HCEC 1CT (cell line): Measurements from ENCODE around the gene C17orf107.
"Not testable (repeated sequence)": the region's sequence is repeated elsewhere in the genome, so short reads cannot be mapped to it uniquely, and the experiment has no call there.

ENCODE experiments used
- DNase-seq: peaks from one replicate; pipeline ENCODE4 v3.0.0-alpha.2; 2017

The C17orf107 gene

DNA sequence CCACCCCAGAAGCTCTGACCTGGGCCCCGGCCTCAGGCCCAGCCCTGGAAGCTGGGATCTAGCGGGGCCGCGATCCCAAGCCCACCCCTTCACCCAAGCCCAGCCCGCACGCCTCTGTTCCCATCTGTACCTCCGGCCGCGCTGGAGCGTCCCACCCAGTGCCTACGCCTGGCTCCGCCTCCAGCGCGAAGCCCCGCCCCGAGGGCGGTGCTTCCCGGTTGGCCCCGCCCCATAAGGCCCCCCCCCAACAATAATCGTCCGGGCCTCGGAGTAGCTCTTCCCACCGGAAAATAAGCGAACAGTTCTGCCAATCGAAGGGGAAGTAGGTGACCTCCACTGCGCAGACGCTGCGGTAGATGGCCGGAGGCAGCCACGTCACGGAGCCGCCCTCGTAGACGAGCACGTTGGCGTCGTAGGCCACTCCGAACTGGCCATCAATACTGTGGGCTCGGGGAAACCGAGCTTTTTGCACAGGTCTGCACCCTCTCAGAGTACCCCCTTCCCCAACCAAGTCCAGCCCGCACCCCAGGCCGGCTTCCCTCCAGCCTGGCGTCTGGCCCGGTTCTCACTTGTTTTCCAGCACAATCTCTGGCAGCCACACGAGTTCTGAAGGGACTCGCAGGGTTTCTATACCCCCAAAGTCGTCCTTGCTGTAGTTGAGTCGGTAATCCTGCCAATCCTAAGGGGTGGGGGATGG lies 2.5 kb downstream of the C17orf107 start:
- no peak for DNase-seq

GRCh38 chr17:4902540-4902939 lies 3.2 kb downstream of the C17orf107 start:
- DNase-seq, result no peak

DNA sequence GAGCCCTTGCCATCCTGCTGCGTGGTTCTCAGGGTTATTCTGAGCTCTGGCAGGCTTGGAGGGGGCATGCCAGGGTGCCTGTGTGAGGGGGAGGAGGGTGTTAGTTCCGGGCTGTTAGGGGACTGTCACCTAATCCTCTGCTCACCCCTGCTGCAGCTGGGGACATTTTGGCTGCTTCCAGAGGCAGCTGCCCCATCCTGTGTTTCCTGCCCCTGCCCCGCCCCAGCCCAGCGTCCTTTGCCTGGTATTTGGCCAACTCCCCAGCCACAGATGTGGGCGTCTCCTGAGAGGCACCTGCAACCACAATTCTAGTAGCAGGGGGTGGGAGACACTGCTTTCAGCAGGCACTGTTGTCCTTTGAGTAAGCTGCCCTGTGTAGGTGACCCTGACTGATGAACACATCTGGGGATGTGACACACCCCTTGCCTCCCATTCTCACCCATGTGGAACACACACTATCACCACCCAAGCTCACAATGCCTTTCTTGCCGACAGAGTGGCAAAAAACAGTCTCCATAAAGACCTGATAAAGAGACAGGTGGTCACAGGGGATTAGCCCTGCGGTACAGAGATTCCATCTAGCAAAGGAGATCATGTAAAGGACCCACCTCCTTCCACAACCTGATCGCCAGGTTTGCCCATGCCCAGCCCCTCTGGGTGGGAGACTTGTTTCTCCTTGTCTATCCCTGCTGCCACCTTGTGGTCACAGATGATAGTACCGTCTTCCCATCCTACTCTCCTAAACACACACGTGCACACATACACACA lies 3.9 kb downstream of the C17orf107 start, which contains the start of gene CHRNE:
Gene CHRNE (minus strand): TSS at position 48 of the 768 bp plus-strand sequence. CDS start 35 bp downstream, at position 13.
- DNase-seq, result peak; percentile 35

DNA sequence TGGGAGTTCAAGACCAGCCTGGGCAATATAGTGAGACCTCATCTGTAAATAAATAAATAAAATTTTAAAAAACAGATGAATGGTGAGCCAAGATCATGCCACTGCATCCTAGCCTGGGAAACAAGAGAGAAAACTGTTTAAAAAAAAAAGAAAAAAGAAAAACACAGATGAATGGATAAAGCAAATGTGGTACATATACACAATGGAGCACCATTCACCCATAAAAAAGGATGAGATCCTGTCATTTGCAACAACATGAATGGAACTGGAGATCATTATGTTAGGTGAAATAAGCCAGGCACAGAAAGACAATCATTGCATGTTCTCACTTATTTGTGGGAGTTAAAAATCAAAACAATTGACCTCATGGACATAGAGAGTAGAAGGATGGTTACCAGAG lies 7.3 kb downstream of the C17orf107 start:
- DNase-seq, result not testable (repeated sequence)

GRCh38 chr17:4908301-4908700 lies 9.0 kb downstream of the C17orf107 start:
- DNase-seq, result no peak

- peak; percentile 90 for DNase-seq
Measured at GRCh38 chr17:4908711-4909496, 9.6 kb downstream of the C17orf107 start.

- DNase-seq, result peak; percentile 17
Measured at GRCh38 chr17:4913994-4914393, 14.7 kb downstream of the C17orf107 start.

- DNase-seq, result not testable (repeated sequence)
Measured at GRCh38 chr17:4914551-4914950, 15.2 kb downstream of the C17orf107 start.

- DNase-seq, result no peak
Measured at GRCh38 chr17:4919511-4920047, 20.2 kb downstream of the C17orf107 start.

GRCh38 chr17:4920351-4921048 lies 21.2 kb downstream of the C17orf107 start:
- DNase-seq, result peak; percentile 48

- DNase-seq, result no peak
Measured at GRCh38 chr17:4921320-4921719, 22.0 kb downstream of the C17orf107 start.

DNA sequence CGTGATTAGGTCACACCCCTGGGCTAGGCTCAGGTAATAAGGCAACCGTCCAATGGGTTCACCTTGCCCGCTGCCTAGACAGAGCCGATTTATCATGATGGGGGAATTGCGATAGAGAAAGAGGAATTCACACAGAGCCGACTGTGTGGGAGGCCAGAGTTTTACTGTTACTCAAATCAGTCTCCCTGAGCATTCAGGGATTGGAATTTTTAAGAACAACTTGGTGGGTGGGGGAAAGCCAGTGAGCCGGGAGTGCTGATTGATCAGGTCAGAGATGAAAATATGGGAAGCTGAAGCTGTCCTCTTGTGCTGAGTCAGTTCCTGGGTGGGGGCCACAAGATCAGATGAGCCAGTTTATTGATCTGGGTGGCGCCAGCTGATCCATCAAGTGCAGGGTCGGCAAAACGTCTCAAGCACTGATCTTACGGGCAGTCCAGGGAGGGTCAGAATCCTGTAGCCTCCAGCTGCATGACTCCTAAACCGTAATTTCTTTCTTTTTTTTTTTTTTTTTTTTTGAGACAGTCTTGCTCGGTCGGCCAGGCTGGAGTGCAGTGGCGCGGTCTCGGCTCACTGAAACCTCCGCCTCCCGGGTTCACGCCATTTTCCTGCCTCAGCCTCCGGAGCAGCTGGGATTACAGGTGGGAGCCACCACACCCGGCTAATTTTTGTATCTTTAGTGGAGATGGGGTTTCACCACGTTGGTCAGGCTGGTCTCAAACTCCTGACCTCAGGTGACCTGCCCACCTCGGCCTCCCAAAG lies 27.4 kb downstream of the C17orf107 start:
- not testable (repeated sequence) for DNase-seq

GRCh38 chr17:4928881-4929280 lies 29.5 kb downstream of the C17orf107 start:
- DNase-seq, result no peak

- DNase-seq, result no peak
Measured at GRCh38 chr17:4931963-4932362, 32.6 kb downstream of the C17orf107 start, which contains the start of gene GP1BA. Gene GP1BA, plus strand, starts transcription at chr17:4932277. Its CDS starts 328 bp downstream, at chr17:4932605.

DNA sequence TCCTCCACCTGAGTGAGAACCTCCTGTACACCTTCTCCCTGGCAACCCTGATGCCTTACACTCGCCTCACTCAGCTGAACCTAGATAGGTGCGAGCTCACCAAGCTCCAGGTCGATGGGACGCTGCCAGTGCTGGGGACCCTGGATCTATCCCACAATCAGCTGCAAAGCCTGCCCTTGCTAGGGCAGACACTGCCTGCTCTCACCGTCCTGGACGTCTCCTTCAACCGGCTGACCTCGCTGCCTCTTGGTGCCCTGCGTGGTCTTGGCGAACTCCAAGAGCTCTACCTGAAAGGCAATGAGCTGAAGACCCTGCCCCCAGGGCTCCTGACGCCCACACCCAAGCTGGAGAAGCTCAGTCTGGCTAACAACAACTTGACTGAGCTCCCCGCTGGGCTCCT lies 33.4 kb downstream of the C17orf107 start:
- no peak for DNase-seq

- DNase-seq, result no peak
Measured at GRCh38 chr17:4933646-4934045, 34.3 kb downstream of the C17orf107 start.

GRCh38 chr17:4934173-4934979 lies 35.0 kb downstream of the C17orf107 start:
- DNase-seq, result peak; percentile 57

- no peak for DNase-seq
Measured at GRCh38 chr17:4935650-4936049, 36.3 kb downstream of the C17orf107 start.

- no peak for DNase-seq
Measured at GRCh38 chr17:4936436-4936835, 37.1 kb downstream of the C17orf107 start.

- no peak for DNase-seq
Measured at GRCh38 chr17:4937553-4937952, 38.2 kb downstream of the C17orf107 start.

DNA sequence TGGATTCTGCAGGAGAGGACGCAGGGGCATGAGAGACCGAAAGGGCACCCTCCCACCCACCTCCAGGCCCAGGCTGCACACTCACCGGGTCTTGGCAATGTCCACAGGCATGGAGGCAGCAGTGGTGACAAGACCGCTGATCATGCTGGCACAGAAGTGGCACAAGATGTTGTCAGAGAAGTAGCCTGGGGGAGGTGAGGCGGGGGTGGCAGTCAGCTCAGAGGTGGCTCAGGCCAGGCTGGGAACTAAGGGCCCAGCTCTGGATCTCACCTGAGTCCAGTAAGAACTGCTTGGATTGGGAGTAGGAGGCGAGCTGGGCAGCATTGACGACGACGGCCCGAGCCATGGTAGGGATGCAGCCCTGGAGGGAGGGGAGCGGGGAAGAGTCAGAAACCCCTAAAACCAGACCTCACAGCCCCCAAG lies 38.7 kb downstream of the C17orf107 start:
- DNase-seq, result no peak
